Esophagus squamous epithelium (tissue), 5 donors: ENCODE results near the gene NME9. TPM values are rescaled to one million over a fixed set of nuclear protein-coding genes. Genes with fewer than 3 reads are reported as not detected.

ENCODE experiments used
- DNase-seq: peaks from one replicate; lab custom pipeline; 2025; lab: John Stamatoyannopoulos, UW
- H3K27ac ChIP-seq, 4 donors: fragments of 200-600 bp; sonication (generic); one replicate each; pipeline ENCODE4 v1.5.1; 2016 to 2019; ENCODE audit warnings: mild to moderate bottlenecking in 1 of 4
- H3K27me3 ChIP-seq, 4 donors: fragments of 200-600 bp; sonication (generic); 1 replicate in 3 of 4; 2 replicates in 1 of 4; pipeline versions ENCODE4 v1.5.1 to v1.6.0; 2017 to 2021; ENCODE audit warnings: antibody characterized with exemption in 1 of 4
- H3K36me3 ChIP-seq, 3 donors: fragments of 200-600 bp; sonication (generic); one replicate each; pipeline ENCODE4 v1.5.1; 2016 to 2019
- H3K4me1 ChIP-seq, 3 donors: fragments of 200-600 bp; sonication (generic); one replicate each; pipeline ENCODE4 v1.5.1; 2017 to 2019
- H3K4me3 ChIP-seq, 4 donors: fragments of 200-600 bp; sonication (generic); 1 replicate in 3 of 4; 2 replicates in 1 of 4; pipeline ENCODE4 v1.5.1; 2016 to 2019; ENCODE audit warnings: mild to moderate bottlenecking in 2 of 4, moderate library complexity in 1 of 4
- H3K9me3 ChIP-seq, 3 donors: fragments of 200-600 bp; sonication (generic); one replicate each; pipeline ENCODE4 v1.5.1; 2016 to 2019
- POLR2A ChIP-seq, 4 donors: fragments of 450-650 bp; IDR thresholded peaks; one replicate each; pipeline ENCODE4 v1.6.1; 2017; ENCODE audit warnings: antibody characterized with exemption in 4 of 4, mild to moderate bottlenecking in 4 of 4, moderate library complexity in 3 of 4
- WGBS, 2 donors: methylation state at CpG; one replicate each; pipeline ENCODE4 v1.1.5; 2018; 5-methylcytosine and 5-hydroxymethylcytosine counted together
- intact Hi-C: fragments of 100-400 bp; cut with DNase I; formaldehyde crosslinking; loops from one replicate; pipeline ENCODE4 v1.15.0; 2022
- total RNA-seq, 4 donors: library from RNA; depleted of rRNA; stranded (reverse); fragments of >200 nt; gene quantifications; one replicate each; pipeline ENCODE4 v1.1.0, GENCODE V29; 2016
- TF ChIP-seq, protein P1 (sequence below), 6 experiments: fragments of 450-650 bp in 4 of 6; fragments of 200-600 bp in 2 of 6; sonication (generic) in 2 of 6; IDR thresholded peaks; one replicate each; pipeline ENCODE4 v1.5.1; 2016 to 2019; ENCODE audit warnings: antibody characterized with exemption in 6 of 6, mild to moderate bottlenecking in 4 of 6, moderate library complexity in 4 of 6
- donor health status: DM: yes; HTN: yes; CAD: no.

NME9 gene
- total RNA-seq, 4 donors from 2014 or later, result 1.3 TPM; not detected in 3

GRCh38 chr3:138371070-138371965 is 41.7 kb upstream of the NME9 start:
- Histone ChIP-seq H3K9me3 (no peaks in the 10 kb centered on the region), H3K4me3 (no peak overlapping the region), H3K4me1 (peaks cover 0 to 16% (median 7%) of the 10 kb centered on the region in 3 donors), H3K36me3 (no peaks in the 10 kb centered on the region), H3K27me3 (no peaks in the 10 kb centered on the region), H3K27ac (no peak overlapping the region)
- WGBS, 2 donors, result 66 to 75% methylated on average over 9 of the region's 9 CpGs
- no peak for DNase-seq
- intact Hi-C loops, result no loop called here
- no peak for TF ChIP-seq POLR2A (IDR thresholded peaks at IDR 0.05)
- TF ChIP-seq, protein P1, sequence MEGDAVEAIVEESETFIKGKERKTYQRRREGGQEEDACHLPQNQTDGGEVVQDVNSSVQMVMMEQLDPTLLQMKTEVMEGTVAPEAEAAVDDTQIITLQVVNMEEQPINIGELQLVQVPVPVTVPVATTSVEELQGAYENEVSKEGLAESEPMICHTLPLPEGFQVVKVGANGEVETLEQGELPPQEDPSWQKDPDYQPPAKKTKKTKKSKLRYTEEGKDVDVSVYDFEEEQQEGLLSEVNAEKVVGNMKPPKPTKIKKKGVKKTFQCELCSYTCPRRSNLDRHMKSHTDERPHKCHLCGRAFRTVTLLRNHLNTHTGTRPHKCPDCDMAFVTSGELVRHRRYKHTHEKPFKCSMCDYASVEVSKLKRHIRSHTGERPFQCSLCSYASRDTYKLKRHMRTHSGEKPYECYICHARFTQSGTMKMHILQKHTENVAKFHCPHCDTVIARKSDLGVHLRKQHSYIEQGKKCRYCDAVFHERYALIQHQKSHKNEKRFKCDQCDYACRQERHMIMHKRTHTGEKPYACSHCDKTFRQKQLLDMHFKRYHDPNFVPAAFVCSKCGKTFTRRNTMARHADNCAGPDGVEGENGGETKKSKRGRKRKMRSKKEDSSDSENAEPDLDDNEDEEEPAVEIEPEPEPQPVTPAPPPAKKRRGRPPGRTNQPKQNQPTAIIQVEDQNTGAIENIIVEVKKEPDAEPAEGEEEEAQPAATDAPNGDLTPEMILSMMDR (IDR thresholded peaks at IDR 0.05), result no peak

DNA sequence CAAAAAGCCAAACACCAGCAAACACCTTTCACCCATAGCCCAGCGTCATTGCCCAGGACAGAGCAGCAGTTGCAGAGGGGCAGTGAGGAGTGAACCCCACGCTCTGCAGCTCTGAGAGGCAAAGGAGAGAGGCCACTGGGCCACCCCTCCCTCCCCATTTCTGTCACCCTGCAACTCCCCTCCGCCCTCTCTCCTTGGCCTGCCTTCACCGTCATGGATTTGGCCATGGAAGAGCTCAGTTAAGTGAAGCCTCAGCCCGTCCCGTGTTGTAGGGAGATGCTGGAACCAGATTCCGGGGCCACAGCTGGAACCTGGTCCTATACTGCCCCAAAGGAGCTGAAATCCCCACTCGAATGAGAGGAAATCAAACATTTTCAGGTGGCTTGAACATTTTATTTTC is 40.7 kb upstream of the NME9 start:
- H3K27me3 ChIP-seq, result no peaks in the 10 kb centered on the region
- H3K36me3 ChIP-seq, result no peaks in the 10 kb centered on the region
- DNase-seq, result no peak
- TF ChIP-seq, protein P1 (IDR thresholded peaks at IDR 0.05), result no peak
- TF ChIP-seq POLR2A (IDR thresholded peaks at IDR 0.05), result no peak
- intact Hi-C loops, result no loop called here
- peaks cover 0 to 19% (median 7%) of the 10 kb centered on the region in 3 donors for H3K4me1 ChIP-seq
- 74 to 84% methylated on average over 8 of the region's 8 CpGs for WGBS, 2 donors
- H3K9me3 ChIP-seq, result no peaks in the 10 kb centered on the region
- H3K27ac ChIP-seq, result no peak overlapping the region
- H3K4me3 ChIP-seq, result no peak overlapping the region

DNA sequence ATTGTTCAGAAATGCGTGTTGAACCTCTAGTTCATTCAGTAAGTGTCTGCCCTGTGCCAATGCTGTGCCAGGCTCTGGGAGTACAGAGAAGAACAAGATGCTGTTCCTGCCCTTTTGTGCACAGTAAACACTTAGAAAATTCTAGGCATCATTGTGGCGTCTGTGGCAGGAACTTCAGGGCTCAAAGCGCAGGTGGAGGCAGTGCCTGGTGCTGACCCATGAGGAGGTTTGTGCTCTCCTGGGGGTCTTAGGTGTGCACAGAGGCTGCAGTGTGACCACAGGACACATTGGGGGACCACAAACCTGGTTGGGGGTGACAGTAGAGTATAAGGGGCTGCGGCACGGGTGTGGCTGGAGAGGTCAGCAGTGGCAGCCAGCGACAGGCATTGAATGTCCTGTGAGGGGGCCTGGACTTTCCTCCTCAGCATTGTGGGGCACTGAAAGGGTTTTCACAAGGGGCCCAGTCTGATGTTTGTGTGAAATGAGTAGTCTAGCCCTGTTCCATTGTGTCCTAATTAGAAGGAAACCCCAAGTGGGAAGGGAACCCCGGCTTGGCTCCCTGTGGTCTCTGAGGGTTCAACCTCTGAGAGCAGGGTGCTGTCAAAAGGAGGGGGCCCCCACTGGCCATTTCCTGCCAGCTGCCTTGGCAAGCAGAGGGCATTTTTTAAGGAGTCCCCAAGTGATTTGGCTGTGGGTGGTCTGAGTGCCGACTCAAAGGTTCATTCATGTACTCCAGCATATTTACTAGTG is 39.7 kb upstream of the NME9 start:
- no peak for DNase-seq
- WGBS, 2 donors, result 72 to 74% methylated on average over 6 to 7 of the region's 8 CpGs
- Histone ChIP-seq H3K27me3 (no peaks in the 10 kb centered on the region), H3K36me3 (no peaks in the 10 kb centered on the region), H3K9me3 (no peaks in the 10 kb centered on the region), H3K4me3 (no peak overlapping the region), H3K27ac (no peak overlapping the region), H3K4me1 (peaks cover 0 to 19% (median 7%) of the 10 kb centered on the region in 3 donors)
- intact Hi-C loops, result no loop called here
- TF ChIP-seq, protein P1 (IDR thresholded peaks at IDR 0.05), result no peak
- TF ChIP-seq POLR2A (IDR thresholded peaks at IDR 0.05), result no peak

GRCh38 chr3:138367911-138368310 is 38.3 kb upstream of the NME9 start:
- WGBS, 2 donors, result 24 to 40% methylated on average over 4 of the region's 5 CpGs
- H3K36me3 ChIP-seq, result no peaks in the 10 kb centered on the region
- no peak for DNase-seq
- H3K9me3 ChIP-seq, result no peaks in the 10 kb centered on the region
- peak overlapping the region in 1 of 4 donors; percentile 16 for H3K27ac ChIP-seq
- H3K27me3 ChIP-seq, result no peaks in the 10 kb centered on the region
- TF ChIP-seq, protein P1 (IDR thresholded peaks at IDR 0.05), result no peak
- TF ChIP-seq POLR2A (IDR thresholded peaks at IDR 0.05), result no peak
- intact Hi-C loops, result no loop called here
- H3K4me1 ChIP-seq, result peaks cover 0 to 19% (median 7%) of the 10 kb centered on the region in 3 donors
- H3K4me3 ChIP-seq, result no peak overlapping the region
